ENCODE results near the gene TBC1D1.

TBC1D1 gene

DNA sequence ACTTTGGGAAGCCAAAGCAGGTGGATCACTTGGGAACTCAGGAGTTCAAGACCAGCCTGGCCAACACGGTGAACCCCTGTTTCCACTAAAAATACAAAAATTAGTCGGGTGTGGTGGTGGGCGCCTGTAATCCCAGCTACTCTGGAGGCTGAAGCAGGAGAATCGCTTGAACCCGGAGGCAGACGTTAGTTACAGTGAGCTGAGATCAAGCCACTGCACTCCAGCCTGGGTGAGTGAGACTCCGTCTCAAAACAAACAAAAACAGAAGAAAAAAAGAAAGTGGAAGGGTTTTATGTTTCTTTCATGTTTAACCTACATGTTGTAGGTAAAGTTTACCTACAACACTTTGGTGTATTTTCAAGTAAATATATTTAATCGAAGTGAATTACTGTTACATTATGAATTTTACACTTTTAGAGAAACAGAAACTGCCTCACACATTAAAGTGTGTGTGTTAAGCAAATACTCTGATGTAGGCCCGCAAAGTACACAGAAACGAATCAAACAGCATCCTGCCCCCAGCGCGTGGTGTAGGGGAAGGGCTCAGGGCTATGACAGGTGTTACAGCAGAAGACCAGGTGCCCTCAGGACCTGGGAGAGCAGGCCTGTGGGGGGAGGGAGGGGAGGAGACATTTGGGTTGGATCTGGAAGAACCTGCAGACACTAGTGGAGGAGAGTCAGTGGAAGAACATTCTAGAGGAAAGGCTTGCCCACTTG is 108.3 kb downstream of the TBC1D1 start:
- Histone ChIP-seq H2AFZ (ENCODE audit: low read length) (no peak overlapping the region), H3F3A (ENCODE audit: insufficient read depth, low read length) (peaks cover 3% of the 10 kb centered on the region; the same call in 1 of the 2 replicates), H3K4me1 (ENCODE audit: insufficient read depth, low read length, severe bottlenecking) (peaks cover 99% of the 10 kb centered on the region), H3K4me2 (ENCODE audit: low read length) (peak overlapping the region; percentile 67), H3K9me3 (ENCODE audit: low read length) (no peaks in the 10 kb centered on the region), H3K36me3 (ENCODE audit: insufficient read depth, low read length) (peaks cover 34% of the 10 kb centered on the region; the same call in 1 of the 2 replicates), H3K9ac (ENCODE audit: low read length) (peak overlapping the region; percentile 57), H3K27ac (ENCODE audit: low read depth, low read length, poor library complexity, severe bottlenecking) (peak overlapping the region; percentile 91), H3K79me2 (ENCODE audit: insufficient read depth, low read length) (peaks cover 99% of the 10 kb centered on the region), H3K4me3 (ENCODE audit: low read depth, low read length, poor library complexity, severe bottlenecking) (peak overlapping the region; percentile 38), H3K9me2 (ENCODE audit: low read depth, low read length) (no peaks in the 10 kb centered on the region), H4K20me1 (ENCODE audit: insufficient read depth, low read length) (no peaks in the 10 kb centered on the region), H3K27me3 (ENCODE audit: insufficient read depth, low read length) (no peaks in the 10 kb centered on the region)
- no peak for TF ChIP-seq EZH2 (IDR thresholded peaks at IDR 0.05; ENCODE audit: borderline replicate concordance, low read length)
- TF ChIP-seq, protein P1, sequence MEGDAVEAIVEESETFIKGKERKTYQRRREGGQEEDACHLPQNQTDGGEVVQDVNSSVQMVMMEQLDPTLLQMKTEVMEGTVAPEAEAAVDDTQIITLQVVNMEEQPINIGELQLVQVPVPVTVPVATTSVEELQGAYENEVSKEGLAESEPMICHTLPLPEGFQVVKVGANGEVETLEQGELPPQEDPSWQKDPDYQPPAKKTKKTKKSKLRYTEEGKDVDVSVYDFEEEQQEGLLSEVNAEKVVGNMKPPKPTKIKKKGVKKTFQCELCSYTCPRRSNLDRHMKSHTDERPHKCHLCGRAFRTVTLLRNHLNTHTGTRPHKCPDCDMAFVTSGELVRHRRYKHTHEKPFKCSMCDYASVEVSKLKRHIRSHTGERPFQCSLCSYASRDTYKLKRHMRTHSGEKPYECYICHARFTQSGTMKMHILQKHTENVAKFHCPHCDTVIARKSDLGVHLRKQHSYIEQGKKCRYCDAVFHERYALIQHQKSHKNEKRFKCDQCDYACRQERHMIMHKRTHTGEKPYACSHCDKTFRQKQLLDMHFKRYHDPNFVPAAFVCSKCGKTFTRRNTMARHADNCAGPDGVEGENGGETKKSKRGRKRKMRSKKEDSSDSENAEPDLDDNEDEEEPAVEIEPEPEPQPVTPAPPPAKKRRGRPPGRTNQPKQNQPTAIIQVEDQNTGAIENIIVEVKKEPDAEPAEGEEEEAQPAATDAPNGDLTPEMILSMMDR (IDR thresholded peaks at IDR 0.05; ENCODE audit: low read length), result no peak

DNA sequence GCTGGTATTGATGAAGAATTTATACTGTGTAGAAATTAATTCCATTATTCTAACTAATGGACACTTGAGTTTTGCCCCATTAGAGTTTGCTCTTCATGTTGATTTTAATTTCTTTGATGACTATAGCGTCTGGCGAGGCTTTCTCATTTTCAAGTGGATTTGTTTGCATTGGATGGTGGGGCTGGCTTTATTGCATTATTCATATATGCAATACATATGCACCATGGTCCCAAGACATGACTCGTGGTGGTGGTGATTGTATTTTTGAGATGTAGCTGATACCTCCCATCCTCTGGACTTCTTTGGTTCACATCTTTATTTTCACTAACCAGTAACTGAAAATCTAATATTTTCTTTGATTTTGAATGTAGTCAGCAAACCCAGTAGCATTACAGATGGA is 109.1 kb downstream of the TBC1D1 start:
- TF ChIP-seq EZH2 (IDR thresholded peaks at IDR 0.05; ENCODE audit: borderline replicate concordance, low read length), result no peak
- TF ChIP-seq, protein P1 (IDR thresholded peaks at IDR 0.05; ENCODE audit: low read length), result no peak
- Histone ChIP-seq H3K27me3 (ENCODE audit: insufficient read depth, low read length) (no peaks in the 10 kb centered on the region), H3K79me2 (ENCODE audit: insufficient read depth, low read length) (peaks cover 99% of the 10 kb centered on the region), H3K9ac (ENCODE audit: low read length) (no peak overlapping the region; the same call in 1 of the 2 replicates), H3K36me3 (ENCODE audit: insufficient read depth, low read length) (peaks cover 34% of the 10 kb centered on the region; the same call in 1 of the 2 replicates), H3K9me2 (ENCODE audit: low read depth, low read length) (no peaks in the 10 kb centered on the region), H3F3A (ENCODE audit: insufficient read depth, low read length) (peaks cover 3% of the 10 kb centered on the region; the same call in 1 of the 2 replicates), H3K9me3 (ENCODE audit: low read length) (no peaks in the 10 kb centered on the region), H2AFZ (ENCODE audit: low read length) (no peak overlapping the region), H3K4me1 (ENCODE audit: insufficient read depth, low read length, severe bottlenecking) (peaks cover 99% of the 10 kb centered on the region), H3K4me2 (ENCODE audit: low read length) (no peak overlapping the region), H3K27ac (ENCODE audit: low read depth, low read length, poor library complexity, severe bottlenecking) (peak overlapping the region; percentile 91), H3K4me3 (ENCODE audit: low read depth, low read length, poor library complexity, severe bottlenecking) (no peak overlapping the region), H4K20me1 (ENCODE audit: insufficient read depth, low read length) (no peaks in the 10 kb centered on the region)

DNA sequence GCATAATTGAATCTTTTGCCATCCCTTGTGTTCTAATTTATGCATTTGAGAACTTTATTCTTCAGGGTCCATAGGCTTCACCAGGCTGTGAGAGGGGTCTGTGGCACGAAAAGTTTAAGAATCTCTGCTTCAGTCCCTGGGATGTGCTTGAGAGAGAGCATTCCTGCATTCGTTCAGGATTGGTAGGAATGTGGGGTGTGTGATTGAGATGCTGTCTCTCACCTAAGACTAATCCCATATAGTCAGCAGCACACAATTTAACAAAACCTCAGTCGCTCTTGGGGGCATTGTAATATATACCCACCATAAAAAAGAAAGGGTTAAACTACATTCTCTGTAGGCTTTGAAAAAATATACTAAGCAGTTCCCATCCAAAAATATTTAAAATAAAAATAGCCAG is 111.0 kb downstream of the TBC1D1 start:
- peaks cover 34% of the 10 kb centered on the region; the same call in 1 of the 2 replicates for H3K36me3 ChIP-seq (ENCODE audit: insufficient read depth, low read length)
- H3K9ac ChIP-seq (ENCODE audit: low read length), result no peak overlapping the region
- peaks cover 3% of the 10 kb centered on the region; the same call in 1 of the 2 replicates for H3F3A ChIP-seq (ENCODE audit: insufficient read depth, low read length)
- TF ChIP-seq, protein P1 (IDR thresholded peaks at IDR 0.05; ENCODE audit: low read length), result no peak
- TF ChIP-seq EZH2 (IDR thresholded peaks at IDR 0.05; ENCODE audit: borderline replicate concordance, low read length), result no peak
- no peaks in the 10 kb centered on the region for H3K9me2 ChIP-seq (ENCODE audit: low read depth, low read length)
- H3K79me2 ChIP-seq (ENCODE audit: insufficient read depth, low read length), result peaks cover 97% of the 10 kb centered on the region
- no peak overlapping the region for H2AFZ ChIP-seq (ENCODE audit: low read length)
- H3K27me3 ChIP-seq (ENCODE audit: insufficient read depth, low read length), result no peaks in the 10 kb centered on the region
- H3K27ac ChIP-seq (ENCODE audit: low read depth, low read length, poor library complexity, severe bottlenecking), result peak overlapping the region; percentile 71
- no peak overlapping the region for H3K4me3 ChIP-seq (ENCODE audit: low read depth, low read length, poor library complexity, severe bottlenecking)
- peaks cover 99% of the 10 kb centered on the region for H3K4me1 ChIP-seq (ENCODE audit: insufficient read depth, low read length, severe bottlenecking)
- no peaks in the 10 kb centered on the region for H4K20me1 ChIP-seq (ENCODE audit: insufficient read depth, low read length)
- H3K9me3 ChIP-seq (ENCODE audit: low read length), result no peaks in the 10 kb centered on the region
- no peak overlapping the region for H3K4me2 ChIP-seq (ENCODE audit: low read length)
